IMR-90 (cell line): ENCODE data around the gene FAM200C. TPM values are rescaled to one million over a fixed set of nuclear protein-coding genes. Genes with fewer than 3 reads are reported as not detected.

Source experiments
- ATAC-seq: fragments of 200-7000 bp; cut with Tn5 transposase; 2 replicates; pipeline ENCODE4 v1.9.1; 2020; ENCODE audit warnings: low read depth, mild to moderate bottlenecking, moderate library complexity
- BruUV-seq: library from RNA; stranded (reverse); fragments of 400-500 nt; replicated peaks from 2 replicates; lab custom pipeline; 2021; lab: Mats Ljungman, UMichigan
- CTCF ChIA-PET: fragments of 300-600 bp; formaldehyde crosslinking; extraction: SDS; loops from one replicate; lab custom pipeline; 2021; ENCODE audit warnings: antibody characterized with exemption; lab: Yijun Ruan, JAX
- POLR2A ChIA-PET: fragments of 300-600 bp; sonication (Branson Sonifier 250); formaldehyde crosslinking; loops from one replicate; lab custom pipeline; 2022; ENCODE audit warnings: antibody characterized with exemption; ENCODE audit not compliant: unreplicated experiment; lab: Charles Lee
- DNase-seq: peaks from one replicate; pipeline ENCODE4 v3.0.0; 2013
- H2AFZ ChIP-seq: replicated peaks from 2 replicates; pipeline ENCODE3; 2013; ENCODE audit warnings: low read length, mild to moderate bottlenecking; ENCODE audit not compliant: poor library complexity
- H2AK5ac ChIP-seq: 2 replicates; pipeline ENCODE4 v1.6.1; 2013; ENCODE audit warnings: low read depth, low read length, inconsistent platforms
- H2AK9ac ChIP-seq: replicated peaks from 2 replicates; pipeline ENCODE3; 2013; ENCODE audit warnings: mild to moderate bottlenecking, low read depth, low read length, moderate library complexity; ENCODE audit not compliant: poor library complexity
- H2BK120ac ChIP-seq: 2 replicates; pipeline ENCODE4 v1.6.1; 2013; ENCODE audit warnings: low read depth, low read length, inconsistent platforms
- H2BK15ac ChIP-seq: 3 replicates; pipeline ENCODE4 v1.6.1; 2013; ENCODE audit warnings: low read depth, low read length, inconsistent platforms
- H2BK20ac ChIP-seq: 2 replicates; pipeline ENCODE4 v1.6.1; 2013; ENCODE audit warnings: low read depth, mild to moderate bottlenecking, inconsistent platforms, low read length, moderate library complexity
- H2BK5ac ChIP-seq: 2 replicates; pipeline ENCODE4 v1.6.1; 2013; ENCODE audit warnings: mild to moderate bottlenecking, low read depth, low read length, inconsistent platforms; ENCODE audit not compliant: poor library complexity, severe bottlenecking
- H3K14ac ChIP-seq: replicated peaks from 2 replicates; pipeline ENCODE4 v1.6.1; 2013; ENCODE audit warnings: low read depth, low read length, inconsistent platforms
- H3K18ac ChIP-seq: 2 replicates; pipeline ENCODE4 v1.6.1; 2013; ENCODE audit warnings: low read depth, low read length, control low read depth
- H3K23ac ChIP-seq: 2 replicates; pipeline ENCODE4 v1.6.1; 2013; ENCODE audit warnings: low read depth, low read length, inconsistent platforms
- H3K27ac ChIP-seq: 2 replicates; pipeline ENCODE4 v1.5.1; 2013; ENCODE audit warnings: mild to moderate bottlenecking, control low read depth, low read length; ENCODE audit not compliant: insufficient read depth
- H3K27me3 ChIP-seq: 2 replicates; pipeline ENCODE4 v1.6.1; 2013; ENCODE audit warnings: low read length; ENCODE audit not compliant: control insufficient read depth, insufficient read depth
- H3K36me3 ChIP-seq: 2 replicates; pipeline ENCODE4 v1.6.1; 2013; ENCODE audit warnings: low read length, mixed read lengths; ENCODE audit not compliant: control insufficient read depth, insufficient read depth
- H3K4ac ChIP-seq: 2 replicates; pipeline ENCODE4 v1.6.1; 2013; ENCODE audit warnings: low read depth, low read length, inconsistent platforms
- H3K4me1 ChIP-seq: 2 replicates; pipeline ENCODE4 v1.6.1; 2013; ENCODE audit warnings: low read length, mixed read lengths; ENCODE audit not compliant: control insufficient read depth, insufficient read depth
- H3K4me2 ChIP-seq: 2 replicates; pipeline ENCODE4 v1.6.1; 2013; ENCODE audit warnings: low read depth, mild to moderate bottlenecking, control low read depth, low read length, moderate library complexity
- H3K4me3 ChIP-seq: 2 replicates; pipeline ENCODE4 v1.5.1; 2013; ENCODE audit warnings: low read depth, mild to moderate bottlenecking, control low read depth, low read length, moderate library complexity; ENCODE audit not compliant: insufficient read depth
- H3K56ac ChIP-seq: 2 replicates; pipeline ENCODE4 v1.6.1; 2013; ENCODE audit warnings: low read length, inconsistent platforms; ENCODE audit not compliant: insufficient read depth; ENCODE audit errors: extremely low read depth
- H3K79me1 ChIP-seq, 2 experiments: 2 replicates each; pipeline ENCODE4 v1.6.1; 2013; ENCODE audit warnings: low read length in 2 of 2, inconsistent platforms in 1 of 2, low read depth in 1 of 2
- H3K9ac ChIP-seq: 2 replicates; pipeline ENCODE4 v1.6.1; 2013; ENCODE audit warnings: low read depth, low read length, control low read depth
- H3K9me1 ChIP-seq: 2 replicates; pipeline ENCODE4 v1.6.1; 2013; ENCODE audit warnings: low read length, inconsistent platforms; ENCODE audit not compliant: insufficient read depth
- H3K9me3 ChIP-seq: 2 replicates; pipeline ENCODE4 v1.6.1; 2013; ENCODE audit warnings: low read length; ENCODE audit not compliant: control insufficient read depth, insufficient read depth
- H4K20me1 ChIP-seq: 2 replicates; pipeline ENCODE4 v1.6.1; 2013; ENCODE audit warnings: low read length, inconsistent platforms; ENCODE audit not compliant: insufficient read depth
- H4K5ac ChIP-seq: 2 replicates; pipeline ENCODE4 v1.6.1; 2013; ENCODE audit warnings: mild to moderate bottlenecking, low read depth, low read length, control low read depth
- H4K8ac ChIP-seq, 2 experiments: 2 replicates each; pipeline ENCODE4 v1.6.1; 2013; ENCODE audit warnings: low read depth in 2 of 2, low read length in 2 of 2, control low read depth in 1 of 2, inconsistent platforms in 1 of 2
- H4K91ac ChIP-seq: 2 replicates; pipeline ENCODE4 v1.6.1; 2013; ENCODE audit warnings: low read depth, low read length, inconsistent platforms; ENCODE audit not compliant: insufficient read depth
- BHLHE40 ChIP-seq: fragments of 150-350 bp; IDR thresholded peaks from 2 replicates; pipeline ENCODE4 v1.6.1; 2016; ENCODE audit warnings: mild to moderate bottlenecking, low read depth, low read length
- CEBPB ChIP-seq: IDR thresholded peaks from 2 replicates; pipeline ENCODE4 v1.6.1; 2012; ENCODE audit warnings: low read depth, low read length, improper control_type of control experiment
- CHD1 ChIP-seq: IDR thresholded peaks from 2 replicates; pipeline ENCODE4 v1.6.1; 2012; ENCODE audit warnings: low read depth, low read length, improper control_type of control experiment
- MXI1 ChIP-seq: IDR thresholded peaks from 2 replicates; pipeline ENCODE4 v1.6.1; 2012; ENCODE audit warnings: low read depth, mild to moderate bottlenecking, low read length, moderate library complexity, borderline replicate concordance
- NFE2L2 ChIP-seq: fragments of 150-350 bp; IDR thresholded peaks from 2 replicates; pipeline ENCODE4 v1.6.1; 2016; ENCODE audit warnings: low read depth, mild to moderate bottlenecking, low read length
- POLR2A ChIP-seq: IDR thresholded peaks from 2 replicates; pipeline ENCODE4 v1.6.1; 2012; ENCODE audit warnings: mild to moderate bottlenecking, low read depth, low read length
- RAD21 ChIP-seq: IDR thresholded peaks from 2 replicates; pipeline ENCODE4 v1.6.1; 2012; ENCODE audit warnings: low read length, improper control_type of control experiment
- RCOR1 ChIP-seq: IDR thresholded peaks from 2 replicates; pipeline ENCODE4 v1.6.1; 2012; ENCODE audit warnings: mild to moderate bottlenecking, low read length, improper control_type of control experiment; ENCODE audit not compliant: insufficient replicate concordance
- RFX5 ChIP-seq: IDR thresholded peaks from 2 replicates; pipeline ENCODE4 v1.8.0; 2012; ENCODE audit warnings: low read depth, mild to moderate bottlenecking, low read length, moderate library complexity
- SMC3 ChIP-seq: fragments of 150-350 bp; IDR thresholded peaks from 2 replicates; pipeline ENCODE4 v1.6.1; 2016; ENCODE audit warnings: low read depth, mild to moderate bottlenecking, antibody characterized with exemption, low read length, moderate library complexity
- WGBS, 2 experiments: methylation state at CpG; one replicate each; pipeline versions ENCODE4 v1.1.5 to v1.1.7; 2013; ENCODE audit warnings: missing lambda C conversion rate in 2 of 2; ENCODE audit not compliant: insufficient read length in 1 of 2; ENCODE audit errors: extremely low coverage in 2 of 2; 5-methylcytosine and 5-hydroxymethylcytosine counted together
- dilution Hi-C: fragments of 300-500 bp; cut with HindIII; formaldehyde crosslinking; loops from one replicate; pipeline ENCODE4 v1.14.3; 2018; ENCODE audit warnings: low sequenced_read_pairs; ENCODE audit not compliant: unreplicated experiment
- in situ Hi-C: fragments of 300-500 bp; cut with MboI; formaldehyde crosslinking; loops from 3 replicates; pipeline ENCODE4 v1.14.3; 2019; ENCODE audit warnings: low sequenced_read_pairs, inconsistent platforms, mixed read lengths
- intact Hi-C: fragments of 100-400 bp; cut with micrococcal nuclease; formaldehyde crosslinking; loops from 2 replicates; pipeline ENCODE4 v1.10.0; 2022
- polyA plus RNA-seq, 3 experiments: library from polyadenylated mRNA; depleted of rRNA; stranded (reverse); fragments of >200 nt; gene quantifications; 2 replicates each; pipeline ENCODE4 v1.2.3, GENCODE V29; 2012; ENCODE audit warnings: low replicate concordance in 1 of 3
- total RNA-seq: library from RNA; depleted of rRNA; stranded (reverse); fragments of >200 nt; gene quantifications from 2 replicates; pipeline ENCODE4 v1.2.3, GENCODE V29; 2012
- TF ChIP-seq, protein P1 (sequence below): fragments of 150-350 bp; IDR thresholded peaks from 2 replicates; pipeline ENCODE4 v1.6.1; 2016; ENCODE audit warnings: low read depth, mild to moderate bottlenecking, low read length, moderate library complexity, borderline replicate concordance
- TF ChIP-seq, protein P2 (sequence below): conservative IDR thresholded peaks from 2 replicates; pipeline ENCODE4 v1.5.1; 2012; ENCODE audit warnings: mild to moderate bottlenecking, low read depth, low read length, improper control_type of control experiment
- TF ChIP-seq, protein P3 (sequence below): fragments of 150-350 bp; IDR thresholded peaks from 2 replicates; pipeline ENCODE4 v1.6.1; 2017; ENCODE audit warnings: mild to moderate bottlenecking, antibody characterized with exemption, low read length, low read depth

Gene FAM200C
- total and polyA plus RNA-seq, 2 of the 4 experiments (the other 2 are of a cell fraction), result 1.7 to 6.3 TPM

DNA sequence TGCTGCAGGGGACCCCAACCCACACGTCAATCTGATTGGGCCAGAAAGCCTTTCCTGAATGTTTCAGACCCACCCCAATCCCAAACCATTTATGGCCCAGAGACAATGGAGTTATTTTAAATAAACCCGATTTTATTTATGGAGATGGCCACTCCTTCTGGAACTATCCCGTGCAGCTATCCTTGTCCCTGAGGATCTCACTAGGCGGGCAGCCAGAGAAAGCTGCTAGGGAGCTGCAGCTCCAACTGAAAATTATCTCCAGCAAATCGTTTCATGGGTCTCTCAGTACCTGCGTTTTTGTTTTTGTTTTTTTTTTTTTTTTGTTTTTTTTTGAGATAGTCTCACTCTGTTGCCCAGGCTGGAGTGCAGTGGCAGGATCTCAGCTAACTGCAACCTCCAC is 52.4 kb downstream of the FAM200C start:
- WGBS, 2 experiments, result no CpG with 5 or more reads among the region's 6 CpGs
- H3K14ac ChIP-seq, result no peak overlapping the region
- H3K36me3 ChIP-seq, result no peaks in the 10 kb centered on the region
- no peak overlapping the region for H2AFZ ChIP-seq
- dilution Hi-C loops, result no loop called here
- H3K4me1 ChIP-seq, result peaks cover 2% of the 10 kb centered on the region; the same call in 1 of the 2 replicates
- H3K4ac ChIP-seq, result no peak overlapping the region
- peaks cover under 1% of the 10 kb centered on the region; the same call in 1 of the 2 replicates for H3K9me1 ChIP-seq
- H3K9me3 ChIP-seq, result no peaks in the 10 kb centered on the region
- H3K9ac ChIP-seq, result no peak overlapping the region
- intact Hi-C loops, result loop anchor here (5.0 kb wide), 1 partner anchor 905 kb away; no protein-coding TSS in a partner anchor
- H4K5ac ChIP-seq, result no peak overlapping the region
- H2BK15ac ChIP-seq, result no peak overlapping the region
- H3K4me3 ChIP-seq, result no peak overlapping the region
- H3K56ac ChIP-seq, result no peak overlapping the region
- H2BK20ac ChIP-seq, result no peak overlapping the region
- no TSS peak for BruUV-seq
- no peak overlapping the region for H2BK5ac ChIP-seq
- H4K8ac ChIP-seq, result no peak overlapping the region
- H3K4me2 ChIP-seq, result no peak overlapping the region
- no peak overlapping the region for H4K91ac ChIP-seq
- H2BK120ac ChIP-seq, result no peak overlapping the region
- H3K18ac ChIP-seq, result no peak overlapping the region
- no peak overlapping the region for H3K27ac ChIP-seq
- no peak for ATAC-seq
- ChIA-PET CTCF (interaction anchor here (0.7 kb wide), 1 partner anchor 522 kb away, joined by 4 read pairs; no protein-coding TSS in a partner anchor), POLR2A (no interaction called here)
- TF ChIP-seq POLR2A (no peak), BHLHE40 (no peak), CEBPB (no peak), RAD21 (no peak), RCOR1 (no peak), NFE2L2 (no peak), MXI1 (no peak), CHD1 (no peak), RFX5 (no peak), SMC3 (no peak)
- TF ChIP-seq, protein P1, sequence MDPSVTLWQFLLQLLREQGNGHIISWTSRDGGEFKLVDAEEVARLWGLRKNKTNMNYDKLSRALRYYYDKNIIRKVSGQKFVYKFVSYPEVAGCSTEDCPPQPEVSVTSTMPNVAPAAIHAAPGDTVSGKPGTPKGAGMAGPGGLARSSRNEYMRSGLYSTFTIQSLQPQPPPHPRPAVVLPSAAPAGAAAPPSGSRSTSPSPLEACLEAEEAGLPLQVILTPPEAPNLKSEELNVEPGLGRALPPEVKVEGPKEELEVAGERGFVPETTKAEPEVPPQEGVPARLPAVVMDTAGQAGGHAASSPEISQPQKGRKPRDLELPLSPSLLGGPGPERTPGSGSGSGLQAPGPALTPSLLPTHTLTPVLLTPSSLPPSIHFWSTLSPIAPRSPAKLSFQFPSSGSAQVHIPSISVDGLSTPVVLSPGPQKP, result no peak
- TF ChIP-seq, protein P2, sequence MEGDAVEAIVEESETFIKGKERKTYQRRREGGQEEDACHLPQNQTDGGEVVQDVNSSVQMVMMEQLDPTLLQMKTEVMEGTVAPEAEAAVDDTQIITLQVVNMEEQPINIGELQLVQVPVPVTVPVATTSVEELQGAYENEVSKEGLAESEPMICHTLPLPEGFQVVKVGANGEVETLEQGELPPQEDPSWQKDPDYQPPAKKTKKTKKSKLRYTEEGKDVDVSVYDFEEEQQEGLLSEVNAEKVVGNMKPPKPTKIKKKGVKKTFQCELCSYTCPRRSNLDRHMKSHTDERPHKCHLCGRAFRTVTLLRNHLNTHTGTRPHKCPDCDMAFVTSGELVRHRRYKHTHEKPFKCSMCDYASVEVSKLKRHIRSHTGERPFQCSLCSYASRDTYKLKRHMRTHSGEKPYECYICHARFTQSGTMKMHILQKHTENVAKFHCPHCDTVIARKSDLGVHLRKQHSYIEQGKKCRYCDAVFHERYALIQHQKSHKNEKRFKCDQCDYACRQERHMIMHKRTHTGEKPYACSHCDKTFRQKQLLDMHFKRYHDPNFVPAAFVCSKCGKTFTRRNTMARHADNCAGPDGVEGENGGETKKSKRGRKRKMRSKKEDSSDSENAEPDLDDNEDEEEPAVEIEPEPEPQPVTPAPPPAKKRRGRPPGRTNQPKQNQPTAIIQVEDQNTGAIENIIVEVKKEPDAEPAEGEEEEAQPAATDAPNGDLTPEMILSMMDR, result no peak
- TF ChIP-seq, protein P3, sequence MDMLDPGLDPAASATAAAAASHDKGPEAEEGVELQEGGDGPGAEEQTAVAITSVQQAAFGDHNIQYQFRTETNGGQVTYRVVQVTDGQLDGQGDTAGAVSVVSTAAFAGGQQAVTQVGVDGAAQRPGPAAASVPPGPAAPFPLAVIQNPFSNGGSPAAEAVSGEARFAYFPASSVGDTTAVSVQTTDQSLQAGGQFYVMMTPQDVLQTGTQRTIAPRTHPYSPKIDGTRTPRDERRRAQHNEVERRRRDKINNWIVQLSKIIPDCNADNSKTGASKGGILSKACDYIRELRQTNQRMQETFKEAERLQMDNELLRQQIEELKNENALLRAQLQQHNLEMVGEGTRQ, result no peak
- H3K23ac ChIP-seq, result no peak overlapping the region
- H3K27me3 ChIP-seq, result no peaks in the 10 kb centered on the region
- no peaks in the 10 kb centered on the region for H4K20me1 ChIP-seq
- no peak overlapping the region for H2AK5ac ChIP-seq
- no peak for DNase-seq
- in situ Hi-C loops, result loop anchor here (5.0 to 25.0 kb wide), 2 partner anchors 325 to 910 kb away; no protein-coding TSS in a partner anchor
- no peak overlapping the region for H2AK9ac ChIP-seq
- H3K79me1 ChIP-seq, result no peaks in the 10 kb centered on the region
